NCI-H446 (cell line): ENCODE data around the gene PROC.
A peak's percentile ranks its signal among the peaks of the same experiment; 100 is the strongest.

Source experiments
- DNase-seq, 2 experiments: peaks; one replicate each; lab custom pipeline; 2025; lab: John Stamatoyannopoulos, UW

The PROC gene

DNA sequence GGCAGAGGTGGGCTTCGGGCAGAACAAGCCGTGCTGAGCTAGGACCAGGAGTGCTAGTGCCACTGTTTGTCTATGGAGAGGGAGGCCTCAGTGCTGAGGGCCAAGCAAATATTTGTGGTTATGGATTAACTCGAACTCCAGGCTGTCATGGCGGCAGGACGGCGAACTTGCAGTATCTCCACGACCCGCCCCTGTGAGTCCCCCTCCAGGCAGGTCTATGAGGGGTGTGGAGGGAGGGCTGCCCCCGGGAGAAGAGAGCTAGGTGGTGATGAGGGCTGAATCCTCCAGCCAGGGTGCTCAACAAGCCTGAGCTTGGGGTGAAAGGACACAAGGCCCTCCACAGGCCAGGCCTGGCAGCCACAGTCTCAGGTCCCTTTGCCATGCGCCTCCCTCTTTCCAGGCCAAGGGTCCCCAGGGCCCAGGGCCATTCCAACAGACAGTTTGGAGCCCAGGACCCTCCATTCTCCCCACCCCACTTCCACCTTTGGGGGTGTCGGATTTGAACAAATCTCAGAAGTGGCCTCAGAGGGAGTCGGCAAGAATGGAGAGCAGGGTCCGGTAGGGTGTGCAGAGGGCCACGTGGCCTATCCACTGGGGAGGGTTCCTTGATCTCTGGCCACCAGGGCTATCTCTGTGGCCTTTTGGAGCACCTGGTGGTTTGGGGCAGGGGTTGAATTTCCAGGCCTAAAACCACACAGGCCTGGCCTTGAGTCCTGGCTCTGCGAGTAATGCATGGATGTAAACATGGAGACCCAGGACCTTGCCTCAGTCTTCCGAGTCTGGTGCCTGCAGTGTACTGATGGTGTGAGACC lies at the start of gene PROC:
TSS of gene PROC (plus strand) at position 128 of the 812 bp plus-strand sequence. CDS start 1,516 bp downstream, outside the sequence.
- DNase-seq: no peak

- no peak for DNase-seq
These were observed 48.2 kb upstream of the PROC start for GRCh38 chr2:127370010-127370409.

DNA sequence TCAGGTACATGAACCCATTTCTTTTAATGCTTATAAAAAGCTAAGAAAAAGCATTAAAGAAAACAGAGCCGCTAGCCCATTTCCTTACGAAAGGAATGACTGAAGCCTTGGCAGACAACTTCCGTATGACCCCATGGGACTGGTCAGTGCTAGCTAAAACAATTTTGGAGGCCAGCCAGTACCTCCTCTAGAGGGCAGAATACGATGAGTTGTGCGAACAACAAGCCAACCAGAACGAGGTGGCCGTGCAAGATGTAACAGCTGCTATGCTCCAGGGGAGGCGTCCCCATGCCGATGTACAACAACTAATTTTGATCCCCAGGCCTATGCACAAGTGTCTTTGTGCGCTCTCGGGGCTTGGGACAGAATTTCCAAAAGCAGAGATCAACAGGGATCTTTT lies 47.2 kb upstream of the PROC start:
- no peak for DNase-seq

DNA sequence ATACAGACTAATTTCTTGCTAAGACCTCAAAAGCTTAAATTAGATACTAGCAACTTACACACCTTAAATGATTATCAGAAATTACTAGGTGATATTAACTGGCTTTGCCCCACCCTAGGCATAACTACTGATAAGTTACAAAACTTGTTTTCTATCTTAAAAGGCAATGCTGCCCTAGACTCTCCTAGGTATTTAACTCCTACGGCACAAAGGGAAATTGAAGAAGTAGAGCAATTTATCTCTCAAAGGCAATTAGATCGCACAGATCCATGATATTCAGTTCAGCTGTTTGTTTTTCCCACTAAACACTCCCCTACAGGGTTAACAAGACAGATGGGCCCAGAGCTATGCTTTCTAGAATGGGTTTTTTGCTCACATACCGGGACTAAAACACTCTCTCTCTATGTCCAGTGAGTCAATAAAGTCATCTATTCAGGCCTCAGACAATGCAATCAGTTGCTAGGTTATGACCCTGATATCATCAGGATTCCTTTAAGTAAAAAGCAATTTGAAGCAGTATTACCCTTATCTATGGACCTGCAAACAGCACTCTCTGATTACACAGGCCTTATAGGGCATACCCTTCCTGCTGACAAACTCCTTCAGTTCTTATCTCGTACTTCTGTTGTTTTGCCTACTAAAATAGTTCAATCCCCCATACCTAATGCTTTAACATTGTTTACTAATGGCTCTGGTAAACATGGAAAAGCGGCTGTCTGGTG lies 44.7 kb upstream of the PROC start:
- DNase-seq: no peak

- DNase-seq: no peak
These were observed 42.0 kb upstream of the PROC start for GRCh38 chr2:127376257-127376656.

- no peak for DNase-seq
These were observed 41.0 kb upstream of the PROC start for GRCh38 chr2:127377262-127377661.

- DNase-seq: no peak
These were observed 39.5 kb upstream of the PROC start for GRCh38 chr2:127378720-127379119.

DNA sequence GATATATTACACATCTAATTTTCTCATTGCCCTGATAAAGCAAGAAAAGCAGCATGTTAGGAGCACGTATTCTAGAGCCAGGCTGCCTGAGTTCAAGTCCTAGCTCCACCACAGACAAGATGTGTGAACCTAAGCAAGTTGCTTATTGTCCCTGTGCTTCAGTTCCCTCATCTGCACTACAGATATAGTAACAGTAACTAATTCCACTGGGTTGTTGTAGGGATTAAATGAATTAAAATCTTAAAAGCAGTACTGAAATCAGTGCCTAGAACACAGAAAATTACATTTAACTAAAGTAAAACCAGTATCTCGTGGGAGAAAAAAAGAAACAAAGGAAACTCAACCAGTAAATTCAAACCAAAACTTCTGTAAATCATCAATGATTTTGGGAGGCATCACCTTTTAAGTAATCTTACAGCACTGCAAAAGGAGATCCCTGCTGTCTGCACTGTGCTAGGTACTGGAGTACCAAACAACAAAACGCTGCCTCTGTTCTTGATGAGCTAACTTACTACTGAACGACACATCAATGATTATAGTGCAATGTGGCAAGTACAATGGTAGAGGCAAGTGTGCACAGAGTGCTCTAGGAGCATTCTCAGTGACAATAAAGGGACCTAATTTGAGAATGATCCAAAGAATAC lies 38.4 kb upstream of the PROC start:
- no peak for DNase-seq

DNA sequence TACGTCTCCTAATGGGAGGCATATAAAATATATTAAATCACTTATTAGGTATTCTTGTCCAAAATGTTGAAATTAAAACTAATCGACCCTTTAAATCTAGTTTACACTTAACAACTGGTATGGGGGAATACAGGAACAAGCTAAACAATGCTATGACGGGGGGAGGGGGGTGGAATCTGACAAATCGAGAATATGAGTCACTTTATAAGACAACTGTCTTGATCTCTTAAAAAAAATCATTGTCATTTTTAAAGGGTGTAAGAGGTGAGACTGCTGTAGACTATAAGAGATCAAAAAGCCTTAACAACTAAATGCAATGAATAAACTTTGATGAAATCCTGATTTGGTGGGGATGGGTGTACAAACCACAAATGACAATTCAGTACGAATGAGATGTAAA lies 36.5 kb upstream of the PROC start:
- no peak for DNase-seq

GRCh38 chr2:127382831-127383230 lies 35.4 kb upstream of the PROC start:
- DNase-seq: peak in 1 of 2 experiments; percentile 64

DNA sequence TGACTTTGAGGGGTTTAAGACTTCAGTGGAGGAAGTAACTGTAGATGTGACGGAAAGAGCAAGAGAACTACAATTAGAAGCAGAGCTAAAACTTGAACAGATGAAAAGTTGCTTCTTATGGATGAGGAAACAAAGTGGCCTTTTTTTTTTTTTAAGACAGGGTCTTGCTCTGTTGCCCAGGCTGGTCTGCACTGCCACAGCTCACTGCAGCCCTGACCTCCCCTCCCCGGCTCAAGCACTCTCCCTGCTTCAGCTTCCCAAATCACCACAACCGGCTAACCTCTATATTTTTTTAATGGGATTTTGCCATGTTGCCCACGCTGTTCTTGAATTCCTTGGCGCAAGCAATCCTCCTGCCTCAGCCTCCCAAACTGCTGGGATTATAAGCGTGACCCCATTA lies 33.7 kb upstream of the PROC start:
- no peak for DNase-seq

DNA sequence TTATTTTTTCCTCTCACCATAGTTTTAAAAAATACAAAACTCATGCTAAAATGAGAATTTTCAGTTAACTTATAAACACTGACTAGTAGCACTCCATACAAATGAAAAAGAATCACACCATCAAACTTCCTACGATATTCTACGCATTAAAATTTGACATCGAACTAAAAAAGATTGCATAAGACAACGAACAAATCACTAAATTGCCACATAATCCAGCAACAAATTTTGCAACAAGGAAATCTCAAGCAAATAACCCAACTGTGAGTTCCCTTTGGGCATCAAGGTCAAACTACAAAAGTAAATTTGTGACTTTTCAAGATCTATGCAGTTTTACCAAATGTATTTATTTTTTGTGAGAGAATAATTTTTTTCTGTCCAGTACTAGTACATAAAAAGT lies 32.0 kb upstream of the PROC start:
- no peak for DNase-seq

- DNase-seq: peak; percentile 53 to 87
These were observed 31.2 kb upstream of the PROC start for GRCh38 chr2:127386764-127387654.

- DNase-seq: peak; percentile 68 to 96
These were observed 30.4 kb upstream of the PROC start, which contains the start of gene MAP3K2 for GRCh38 chr2:127387655-127388422. MAP3K2 (minus strand) TSS chr2:127387975; CDS start chr2:127343129, 44,846 bp downstream.

- DNase-seq: no peak
These were observed 29.6 kb upstream of the PROC start for GRCh38 chr2:127388423-127389164.

DNA sequence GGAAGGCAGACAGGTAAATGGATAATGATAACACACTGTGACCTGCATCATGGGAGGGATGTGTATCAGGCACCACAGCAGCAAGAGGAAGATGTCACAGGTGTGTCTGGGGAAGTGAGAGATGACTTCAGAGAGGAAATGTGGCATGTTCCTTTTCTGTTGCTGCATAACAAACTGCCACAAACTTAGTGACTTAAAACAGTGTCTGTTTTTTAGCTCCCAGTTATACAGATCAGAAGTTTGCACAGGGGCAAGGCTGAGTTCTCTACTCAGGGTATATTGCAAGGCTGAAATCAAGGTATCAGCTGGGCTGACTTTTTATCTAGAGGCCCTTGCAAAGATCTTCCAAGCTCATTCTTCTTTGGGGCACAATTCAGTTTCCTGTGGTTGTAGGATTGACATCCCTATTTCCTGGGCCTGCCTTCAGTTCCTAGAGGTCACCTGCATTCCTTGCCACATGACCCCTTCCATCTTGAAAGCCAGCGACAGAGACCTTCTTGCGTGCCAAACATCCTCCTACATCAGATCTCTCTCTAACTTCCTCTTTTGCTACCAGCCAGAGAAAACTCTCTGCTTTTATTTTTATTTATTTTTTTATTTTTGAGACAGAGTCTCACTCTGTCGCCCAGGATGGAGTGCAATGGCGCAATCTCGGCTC lies 28.3 kb upstream of the PROC start:
- no peak for DNase-seq

DNA sequence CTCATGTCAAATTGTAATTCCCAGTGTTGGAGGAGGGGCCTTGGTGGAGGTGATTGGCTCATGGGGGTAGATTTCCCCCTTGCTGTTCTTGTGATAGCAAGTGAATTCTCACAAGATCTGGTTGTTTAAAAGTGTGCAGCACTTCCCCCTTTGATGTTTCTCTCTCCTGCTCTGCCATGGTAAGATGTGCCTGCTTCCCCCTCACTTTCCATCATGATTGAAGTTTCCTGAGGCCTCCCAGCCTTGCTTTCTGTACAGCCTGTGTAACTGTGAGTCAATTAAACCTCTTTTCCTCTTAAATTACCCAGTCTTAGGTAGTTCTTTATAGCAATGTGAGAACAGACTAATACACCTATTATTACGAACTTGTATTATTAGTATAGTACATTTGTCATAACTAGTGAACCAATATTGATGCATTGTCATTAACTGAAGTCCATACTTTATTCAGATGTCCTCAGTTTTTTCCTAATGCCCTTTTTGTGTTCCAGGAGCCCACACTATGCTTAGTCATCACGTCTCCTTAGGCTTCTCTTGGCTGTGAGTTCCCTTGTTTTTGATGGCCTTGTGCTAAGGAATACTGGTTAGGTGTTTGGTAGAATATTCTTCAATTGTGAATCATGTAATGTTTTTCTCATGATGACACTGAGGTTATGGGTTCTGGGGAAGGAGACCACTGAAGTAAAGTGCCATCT lies 25.9 kb upstream of the PROC start:
- DNase-seq: no peak

- no peak for DNase-seq
These were observed 25.2 kb upstream of the PROC start for GRCh38 chr2:127392828-127393578.
